AG09319 (cell line): ENCODE measurements around the gene UNCX.

Experiments
- DNase-seq: peaks from one replicate; pipeline ENCODE4 v3.0.0-alpha.2; 2010; ENCODE audit warnings: low read depth; ENCODE audit errors: extremely low read depth
- CTCF ChIP-seq: IDR thresholded peaks from 2 replicates; pipeline ENCODE4 v1.5.1; 2011; ENCODE audit warnings: low read depth, mild to moderate bottlenecking, inconsistent platforms, low read length, moderate library complexity

The UNCX gene

GRCh38 chr7:1235501-1236131, 2.9 kb downstream of the UNCX start:
- no peak for DNase-seq
- TF ChIP-seq CTCF, result no peak

- no peak for DNase-seq
- no peak for TF ChIP-seq CTCF
Observed at GRCh38 chr7:1236132-1236661, 3.5 kb downstream of the UNCX start.

- TF ChIP-seq CTCF, result no peak
- DNase-seq, result no peak
Observed at GRCh38 chr7:1236831-1237701, 4.4 kb downstream of the UNCX start.

- DNase-seq, result no peak
- TF ChIP-seq CTCF, result no peak
Observed at GRCh38 chr7:1237704-1238255, 5.1 kb downstream of the UNCX start.

- DNase-seq, result no peak
- TF ChIP-seq CTCF, result no peak
Observed at GRCh38 chr7:1238450-1238882, 5.8 kb downstream of the UNCX start.

- DNase-seq, result no peak
Observed at GRCh38 chr7:1238931-1239802, 6.5 kb downstream of the UNCX start.

More at GRCh38 chr7:1238931-1239802, 6.5 kb downstream of the UNCX start:
- TF ChIP-seq CTCF, result no peak
